ENCODE data around the gene MCIDAS.

MCIDAS gene

GRCh38 chr5:55226934-55227663, at the start of gene MCIDAS:
Gene MCIDAS, minus strand, starts transcription at chr5:55227315. Its CDS starts 177 bp downstream, at chr5:55227138.
- peak; percentile 91 for DNase-seq

GRCh38 chr5:55276771-55277170, 49.7 kb upstream of the MCIDAS start:
- DNase-seq, result no peak

GRCh38 chr5:55258339-55258738, 31.2 kb upstream of the MCIDAS start:
- no peak for DNase-seq

GRCh38 chr5:55254802-55255201, 27.7 kb upstream of the MCIDAS start:
- DNase-seq, result no peak

- no peak for DNase-seq
Measured at GRCh38 chr5:55250064-55250463, 22.9 kb upstream of the MCIDAS start.

- no peak for DNase-seq
Measured at GRCh38 chr5:55241746-55242145, 14.6 kb upstream of the MCIDAS start.

GRCh38 chr5:55236800-55237199, 9.7 kb upstream of the MCIDAS start:
- DNase-seq, result no peak

- DNase-seq, result no peak
Measured at GRCh38 chr5:55234121-55234700, 7.1 kb upstream of the MCIDAS start.

- DNase-seq, result peak; percentile 89
Measured at GRCh38 chr5:55232985-55233928, 6.1 kb upstream of the MCIDAS start, which contains the start of gene CCNO. Gene CCNO, minus strand, starts transcription at chr5:55233608. Its CDS starts 85 bp downstream, at chr5:55233523.

GRCh38 chr5:55232271-55232984, 5.3 kb upstream of the MCIDAS start:
- DNase-seq, result no peak

- no peak for DNase-seq
Measured at GRCh38 chr5:55231919-55232270, 4.8 kb upstream of the MCIDAS start.

GRCh38 chr5:55231029-55231918, 4.2 kb upstream of the MCIDAS start:
- no peak for DNase-seq

GRCh38 chr5:55230086-55230629, 3.0 kb upstream of the MCIDAS start:
- DNase-seq, result no peak

GRCh38 chr5:55227664-55228430, 732 bp upstream of the MCIDAS start:
- DNase-seq, result no peak

GRCh38 chr5:55226027-55226933, 835 bp downstream of the MCIDAS start:
- peak; percentile 97 for DNase-seq

GRCh38 chr5:55225346-55225745, 1.8 kb downstream of the MCIDAS start:
- no peak for DNase-seq

- no peak for DNase-seq
Measured at GRCh38 chr5:55223812-55224240, 3.3 kb downstream of the MCIDAS start.

GRCh38 chr5:55222985-55223811, 3.9 kb downstream of the MCIDAS start:
- no peak for DNase-seq
